NCI-H524 treated with DMSO at 0.1 percent for 48 hours (cell line): ENCODE data around the gene PRKAR1B.
"Not testable (repeated sequence)": the region's sequence is repeated elsewhere in the genome, so short reads cannot be mapped to it uniquely, and the experiment has no call there.

ENCODE experiments used
- DNase-seq: peaks from one replicate; lab custom pipeline; 2025; lab: John Stamatoyannopoulos, UW

PRKAR1B gene

DNA sequence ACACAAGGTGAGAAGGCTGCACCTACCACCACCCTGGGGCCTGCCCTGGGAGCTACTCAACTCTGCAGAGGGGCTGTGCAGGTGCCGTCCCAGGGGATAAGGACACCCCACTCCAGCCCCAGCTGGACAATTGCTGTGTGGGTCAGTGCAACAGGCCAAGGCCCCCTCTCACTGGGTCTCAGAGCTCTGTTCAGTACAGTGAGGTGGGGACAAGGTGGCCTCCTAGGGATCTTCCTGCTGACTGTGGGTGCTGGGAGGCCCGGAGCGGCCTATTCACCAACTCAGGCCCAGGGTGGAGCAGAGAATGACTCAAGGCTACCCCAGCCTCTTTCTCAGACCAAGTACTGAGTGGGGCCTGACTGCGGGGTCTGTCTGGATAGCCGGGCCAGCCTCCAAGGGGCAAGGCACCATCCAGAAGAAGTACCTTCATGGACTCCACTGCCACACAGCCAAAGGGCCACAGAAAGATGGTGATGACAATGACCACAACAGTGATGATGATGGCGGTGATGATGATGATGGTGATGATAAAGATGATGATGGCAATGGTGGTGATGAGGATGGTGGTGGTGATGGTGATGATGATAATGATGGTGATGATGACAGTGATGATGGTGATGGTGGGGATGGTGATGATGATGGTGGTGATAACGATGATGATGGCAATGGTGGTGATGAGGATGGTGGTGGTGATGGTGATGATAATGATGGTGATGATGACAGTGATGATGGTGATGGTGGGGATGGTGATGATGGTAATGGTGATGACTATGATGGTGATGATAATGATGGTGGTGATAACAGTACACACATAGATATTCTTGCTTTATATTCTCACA is 60.4 kb downstream of the PRKAR1B start:
- DNase-seq = no peak

DNA sequence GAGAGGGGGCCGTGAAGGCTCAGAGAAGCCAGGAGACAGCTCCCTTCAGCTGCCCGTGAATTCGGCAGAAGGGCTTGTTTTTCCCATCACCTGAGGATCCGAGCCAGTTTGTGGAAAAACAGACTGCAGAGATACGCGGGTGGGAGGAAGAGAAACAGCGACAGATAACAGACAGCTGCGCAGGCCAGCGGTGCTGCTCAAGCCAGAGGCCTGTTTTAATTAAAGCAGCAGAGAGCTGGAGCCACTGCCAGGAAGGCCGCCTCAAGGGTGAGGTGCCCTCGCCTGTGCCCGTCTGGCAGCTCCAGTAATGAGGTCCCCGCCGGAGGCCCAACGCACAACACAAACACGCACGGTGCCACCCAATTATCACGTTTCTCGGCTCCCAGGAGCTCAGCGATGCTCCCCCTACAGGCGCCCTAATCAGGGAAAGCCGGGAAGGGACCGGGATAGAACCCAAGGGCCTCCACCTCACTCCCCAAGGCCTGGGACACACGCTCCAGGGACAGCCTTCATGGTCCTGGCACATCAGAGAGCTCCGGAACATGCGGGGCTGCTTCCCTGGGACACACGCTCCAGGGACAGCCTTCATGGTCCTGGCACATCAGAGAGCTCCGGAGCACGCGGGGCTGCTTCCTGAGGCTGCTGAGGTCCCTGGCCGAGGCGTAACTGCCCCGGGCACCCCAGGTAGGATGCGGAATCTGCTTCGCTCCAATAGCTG is 61.2 kb downstream of the PRKAR1B start:
- DNase-seq = no peak

DNA sequence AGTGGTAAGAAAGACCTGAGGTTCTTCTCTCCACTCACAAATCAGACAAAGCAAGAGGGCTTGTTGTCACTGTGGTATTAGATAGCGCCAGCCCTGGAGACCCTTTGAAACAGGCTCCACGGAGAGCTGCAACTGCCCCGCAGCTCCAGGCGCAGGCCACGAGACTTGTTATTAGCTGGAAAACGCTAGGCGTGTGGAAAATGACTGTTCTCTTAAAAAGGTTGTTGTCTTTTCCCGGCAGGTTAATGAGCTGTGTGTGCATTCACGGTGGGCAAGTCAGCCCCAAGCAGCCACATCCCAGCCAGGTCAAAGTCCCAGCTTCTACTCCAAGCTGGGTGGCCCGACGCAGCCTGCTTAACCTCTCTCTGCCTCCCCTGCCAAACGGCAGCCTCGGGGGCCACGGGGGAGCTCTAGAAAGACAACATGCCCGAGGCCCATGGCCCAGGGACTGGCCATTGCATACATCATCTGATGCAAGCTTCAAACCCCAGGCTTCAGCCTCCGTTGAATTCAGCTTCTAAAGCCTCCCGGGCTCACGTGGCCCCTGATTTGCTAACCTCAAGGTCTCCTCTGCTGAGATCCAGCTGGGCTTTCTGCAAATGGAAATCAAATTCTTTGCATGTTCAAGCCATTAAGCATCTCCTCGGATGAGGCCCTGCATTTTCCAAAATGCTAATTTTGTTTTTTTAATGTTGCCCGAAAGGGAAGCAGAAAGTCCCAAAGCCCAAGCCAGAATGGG is 61.9 kb downstream of the PRKAR1B start:
- no peak for DNase-seq

DNA sequence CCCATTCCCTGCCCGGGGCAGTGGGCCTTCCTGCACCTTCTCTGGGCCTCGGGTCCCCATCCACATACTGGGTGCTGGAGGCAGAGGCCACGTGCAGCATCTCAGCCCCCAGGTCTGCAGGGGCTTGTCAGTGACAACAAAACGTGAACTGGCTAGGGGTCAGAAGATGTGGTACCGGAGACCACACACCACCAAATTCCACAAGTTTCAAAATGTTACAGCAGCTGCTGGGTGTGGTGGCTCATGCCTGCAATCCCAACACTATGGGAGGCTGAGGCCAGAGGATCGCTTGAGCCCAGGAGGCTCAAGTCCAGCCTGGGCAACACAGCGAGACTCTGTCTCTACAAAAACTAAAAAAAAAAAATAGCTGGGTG is 62.7 kb downstream of the PRKAR1B start:
- no peak for DNase-seq

DNA sequence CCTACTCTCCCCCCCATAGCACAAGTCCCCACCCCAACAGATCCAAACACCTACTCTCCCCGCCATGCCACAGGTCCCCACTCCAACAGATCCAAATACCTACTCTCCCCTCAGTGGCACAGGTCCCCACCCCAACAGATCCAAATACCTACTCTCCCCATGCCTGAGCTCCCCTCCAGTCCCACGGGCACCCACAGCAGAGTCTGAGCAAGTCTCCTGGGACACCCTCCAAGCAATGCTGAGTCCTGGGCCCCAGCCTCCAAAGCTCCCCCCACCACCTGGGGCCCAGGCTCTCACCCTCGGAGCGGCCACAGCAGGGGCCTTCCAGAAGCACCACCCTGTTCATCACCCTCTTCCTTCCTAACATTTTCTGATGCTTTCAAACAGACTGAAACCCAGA is 64.5 kb downstream of the PRKAR1B start:
- DNase-seq = no peak

DNA sequence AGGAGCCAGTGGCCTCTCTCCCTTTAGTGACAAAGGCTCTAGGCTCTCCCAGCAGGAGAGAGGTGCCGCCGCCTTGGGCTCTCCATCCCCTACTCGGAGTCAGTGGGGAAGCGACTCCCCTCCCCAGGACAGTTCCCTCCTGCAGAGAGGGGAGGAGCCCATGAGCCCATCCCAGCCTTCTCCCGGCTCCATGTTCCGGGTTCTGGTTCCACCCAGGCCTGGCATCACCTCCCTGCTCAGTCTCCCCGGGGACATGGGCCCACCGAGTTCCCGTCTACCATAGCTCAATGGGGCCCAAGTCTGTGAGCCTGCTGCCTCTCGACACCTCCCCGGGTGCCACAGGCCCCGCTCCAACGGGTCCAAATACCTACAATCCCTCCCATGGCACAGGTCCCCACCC is 67.1 kb downstream of the PRKAR1B start:
- DNase-seq = no peak

DNA sequence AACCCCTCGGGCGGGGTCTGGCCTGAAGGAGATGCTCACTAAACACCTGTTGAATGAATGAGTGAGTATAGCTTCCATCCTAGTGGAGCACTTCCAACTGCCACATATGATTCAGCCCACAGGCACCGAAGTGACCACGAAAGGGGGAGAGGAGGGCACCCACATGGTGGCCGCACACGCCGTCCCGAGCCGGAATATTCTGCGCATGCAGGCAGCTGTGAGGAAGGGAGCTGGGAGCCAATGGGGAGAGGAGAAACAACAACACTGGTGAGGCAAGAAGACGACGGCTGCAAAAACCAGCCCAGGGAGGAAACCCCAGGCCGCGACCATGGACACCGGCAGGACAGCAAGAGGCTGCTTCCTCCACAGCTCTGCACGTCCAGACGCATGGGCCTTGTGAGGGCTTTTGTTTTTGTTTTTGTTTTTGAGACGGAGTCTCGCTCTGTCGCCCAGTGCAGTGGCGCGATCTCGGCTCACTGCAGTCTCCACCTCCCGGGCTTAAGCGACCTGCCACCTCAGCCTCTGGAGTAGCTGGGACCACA is 67.7 kb downstream of the PRKAR1B start:
- no peak for DNase-seq

DNA sequence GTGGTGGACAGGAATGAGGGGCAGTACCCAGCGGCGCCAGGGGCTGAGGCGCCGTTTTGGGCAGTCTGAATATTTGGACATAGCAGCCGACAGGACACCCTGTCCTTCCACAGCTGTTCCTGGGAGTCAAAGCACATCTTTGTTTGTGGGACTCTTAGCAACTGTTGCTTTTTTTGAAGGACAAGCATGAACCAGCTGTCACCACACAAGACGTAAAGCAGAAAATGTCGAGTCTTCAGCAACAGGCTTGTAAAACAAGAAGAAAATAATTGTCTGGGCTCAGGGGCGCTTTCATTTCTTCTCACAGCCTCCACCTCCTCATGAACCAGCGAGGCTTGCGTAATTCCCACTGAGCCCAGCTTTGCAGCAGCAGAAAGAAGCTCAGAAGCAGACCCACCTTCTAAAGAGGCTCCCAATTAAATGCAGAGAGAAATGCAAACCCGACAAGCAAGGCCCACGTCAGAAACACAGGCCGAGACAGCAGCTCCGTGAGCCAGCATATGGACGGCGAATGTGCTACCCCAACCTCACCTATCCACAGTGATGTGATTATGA is 69.4 kb downstream of the PRKAR1B start:
- DNase-seq = no peak

DNA sequence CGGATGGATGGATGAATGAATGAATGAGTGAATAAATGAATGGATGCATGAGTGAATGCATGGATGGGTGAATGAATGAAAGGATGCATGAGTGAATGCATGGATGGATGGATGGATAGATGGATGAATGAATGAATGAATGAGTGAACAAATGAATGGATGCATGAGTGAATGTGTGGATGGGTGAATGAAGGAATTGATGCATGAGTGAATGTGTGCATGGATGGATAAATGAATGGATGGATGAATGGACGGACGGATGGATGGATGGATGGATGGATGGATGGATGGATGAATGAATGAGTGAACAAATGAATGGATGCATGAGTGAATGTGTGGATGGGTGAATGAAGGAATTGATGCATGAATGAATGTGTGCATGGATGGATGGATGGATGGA is 70.1 kb downstream of the PRKAR1B start:
- DNase-seq = not testable (repeated sequence)

DNA sequence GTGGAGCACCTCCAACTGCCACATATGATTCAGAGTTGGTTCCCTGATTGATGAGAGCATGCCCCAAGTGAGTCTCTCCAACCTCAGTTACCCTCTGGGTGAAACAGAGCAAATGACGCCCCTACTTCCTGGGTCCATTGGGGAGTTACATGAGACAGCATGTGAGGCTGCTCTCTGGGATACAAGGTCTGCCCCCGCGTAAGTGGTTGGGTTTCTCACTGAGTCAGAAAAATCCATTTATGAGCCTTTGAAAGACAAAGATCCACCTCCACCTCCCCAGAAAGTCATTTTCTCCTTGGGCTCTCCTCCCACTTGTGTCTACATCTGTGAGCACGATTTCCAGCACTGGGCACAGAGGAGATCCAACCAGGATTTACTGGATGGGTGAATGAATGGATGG is 71.3 kb downstream of the PRKAR1B start:
- no peak for DNase-seq

DNA sequence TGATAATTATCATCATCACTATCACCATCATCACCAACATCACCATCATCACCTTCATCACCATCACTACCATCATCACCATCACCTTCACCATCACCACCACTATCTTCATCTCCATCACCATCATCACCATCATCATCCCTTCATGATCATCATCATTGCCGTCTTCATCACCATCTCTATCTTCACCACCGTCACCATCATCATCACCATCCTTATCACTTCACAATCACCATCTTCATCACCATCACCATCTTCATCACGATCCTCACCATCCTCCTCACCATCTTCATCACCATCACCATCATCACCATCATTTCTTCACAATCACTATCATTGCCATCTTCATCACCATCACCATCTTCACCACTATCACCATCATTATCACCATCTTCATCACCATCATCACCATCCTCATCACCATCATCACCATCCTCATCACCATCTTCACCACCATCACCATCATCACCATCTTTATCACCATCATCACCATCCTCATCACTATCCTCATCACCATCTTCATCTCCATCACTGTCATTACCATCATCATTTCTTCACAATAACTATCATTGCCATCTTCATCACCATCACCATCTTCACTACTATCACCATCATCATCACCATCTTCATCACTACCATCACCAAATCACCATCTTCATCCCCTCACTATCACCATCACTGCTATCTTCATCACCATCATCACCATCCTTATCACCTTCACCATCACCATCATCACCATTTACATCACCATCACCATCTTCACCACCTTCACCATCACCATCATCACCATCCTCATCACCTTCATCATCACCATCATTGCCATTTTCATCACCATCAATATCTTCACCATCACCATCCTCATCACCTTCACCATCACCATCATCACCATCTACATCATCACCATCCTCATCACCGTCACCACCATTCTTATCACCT is 73.0 kb downstream of the PRKAR1B start:
- no peak for DNase-seq

DNA sequence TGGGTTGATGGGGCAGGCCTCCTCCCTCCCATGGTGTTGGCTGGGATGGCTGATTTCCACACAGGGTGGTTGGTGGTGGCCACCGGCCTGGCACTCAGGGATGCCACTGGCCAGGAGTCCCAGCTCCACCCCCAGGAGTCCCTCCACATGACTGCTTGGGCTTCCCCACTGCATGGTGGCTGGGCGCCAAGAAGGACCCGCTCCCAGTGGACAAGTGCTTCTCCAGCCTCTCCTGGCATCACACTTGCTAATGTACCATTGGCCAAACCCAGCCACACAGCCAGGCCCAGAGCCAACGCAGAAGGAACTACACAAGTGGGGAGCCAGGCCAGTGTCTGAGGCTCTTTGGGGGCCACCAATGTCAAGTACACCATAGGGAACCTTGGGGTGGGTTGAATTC is 74.2 kb downstream of the PRKAR1B start:
- DNase-seq = no peak

DNA sequence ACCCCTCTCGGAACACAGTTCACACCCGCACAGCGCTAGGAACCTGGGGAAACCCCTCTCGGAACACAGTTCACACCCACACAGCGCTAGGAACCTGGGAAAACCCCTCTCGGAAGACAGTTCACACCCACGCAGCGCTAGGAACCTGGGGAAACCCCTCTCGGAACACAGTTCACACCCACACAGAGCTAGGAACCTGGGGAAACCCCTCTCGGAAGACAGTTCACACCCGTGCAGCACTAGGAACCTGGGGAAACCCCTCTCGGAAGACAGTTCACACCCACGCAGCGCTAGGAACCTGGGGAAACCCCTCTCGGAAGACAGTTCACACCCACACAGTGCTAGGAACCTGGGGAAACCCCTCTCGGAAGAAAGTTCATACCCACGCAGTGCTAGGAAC is 74.9 kb downstream of the PRKAR1B start:
- DNase-seq = not testable (repeated sequence)

DNA sequence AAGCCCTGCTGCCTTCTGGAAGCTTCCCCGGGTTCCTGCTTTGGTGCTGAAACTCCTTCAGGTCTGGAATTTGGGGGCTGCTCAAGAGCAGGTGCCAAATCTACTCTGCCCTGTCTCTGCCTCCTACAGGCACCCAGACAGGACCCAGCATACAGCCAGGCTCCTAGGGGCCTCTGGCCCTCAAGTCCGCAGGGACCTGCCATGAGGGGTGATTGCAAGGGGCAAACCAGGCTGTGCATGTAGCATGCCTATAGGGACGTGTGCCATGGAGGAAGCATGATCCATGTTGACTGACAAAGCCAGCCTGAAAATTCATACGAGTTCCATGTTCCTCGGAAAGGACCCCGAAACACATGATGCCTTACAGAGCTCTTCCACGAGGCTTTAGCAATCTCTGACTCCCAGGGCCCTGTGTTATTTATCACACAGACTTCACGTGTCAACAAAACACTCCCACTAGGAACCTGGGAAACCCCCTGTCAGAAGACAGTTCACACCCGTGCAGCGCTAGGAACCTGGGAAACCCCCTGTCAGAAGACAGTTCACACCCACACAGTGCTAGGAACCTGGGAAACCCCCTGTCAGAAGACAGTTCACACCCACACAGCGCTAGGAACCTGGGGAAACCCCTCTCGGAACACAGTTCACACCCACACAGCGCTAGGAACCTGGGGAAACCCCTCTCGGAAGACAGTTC is 75.9 kb downstream of the PRKAR1B start:
- no peak for DNase-seq

DNA sequence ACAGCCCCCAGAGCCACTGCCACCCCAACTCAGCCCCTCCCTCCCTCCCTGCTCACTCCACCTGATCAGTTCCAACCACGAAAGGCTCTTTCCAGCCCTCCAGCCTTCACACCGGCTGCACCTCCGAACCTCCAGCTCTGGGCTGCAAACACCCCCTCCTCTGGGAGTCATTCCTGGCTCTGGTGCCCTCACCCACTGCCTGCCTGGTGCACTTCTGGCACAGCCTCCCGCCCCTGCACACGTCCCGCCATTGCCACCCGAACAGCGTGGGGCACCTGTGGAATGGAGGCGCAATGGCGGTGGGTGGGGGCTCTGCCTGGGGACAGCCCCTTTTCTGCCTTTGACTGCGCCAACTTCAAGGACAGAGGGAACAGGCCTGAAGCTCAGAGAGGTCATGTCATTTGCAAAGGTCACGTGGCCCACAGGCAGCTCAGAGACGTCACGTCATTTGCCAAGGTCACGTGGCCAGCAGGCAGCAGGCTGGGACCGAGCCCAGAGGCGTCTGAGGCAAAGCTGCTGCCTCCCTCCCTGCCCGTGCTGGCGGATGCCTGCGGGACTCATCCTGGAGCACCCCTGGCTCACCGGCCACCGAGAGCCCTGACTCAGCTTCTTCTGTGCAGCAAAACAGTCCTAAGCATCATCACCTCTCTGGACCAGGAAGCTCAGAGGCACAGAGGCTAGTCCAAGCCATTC is 76.6 kb downstream of the PRKAR1B start:
- no peak for DNase-seq

DNA sequence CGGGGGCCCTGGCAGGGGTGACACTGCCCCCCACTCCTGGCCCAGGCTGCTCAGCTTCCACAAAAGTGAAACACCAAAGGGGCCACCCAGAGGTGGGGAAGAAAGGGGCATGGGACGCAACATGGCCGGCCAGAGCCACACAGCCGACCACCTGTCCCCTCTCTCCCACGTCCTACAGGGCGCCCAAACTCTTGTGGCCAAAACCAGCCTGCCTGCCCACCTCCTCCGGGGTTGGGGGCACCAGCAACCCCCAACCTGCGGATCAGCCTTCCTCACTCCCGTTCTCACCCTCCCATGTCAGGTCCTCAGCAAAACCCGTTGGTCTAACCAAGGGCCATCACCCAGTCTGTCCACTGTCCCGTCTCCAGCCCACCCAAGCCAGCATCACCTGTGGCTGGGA is 80.1 kb downstream of the PRKAR1B start:
- DNase-seq = no peak

DNA sequence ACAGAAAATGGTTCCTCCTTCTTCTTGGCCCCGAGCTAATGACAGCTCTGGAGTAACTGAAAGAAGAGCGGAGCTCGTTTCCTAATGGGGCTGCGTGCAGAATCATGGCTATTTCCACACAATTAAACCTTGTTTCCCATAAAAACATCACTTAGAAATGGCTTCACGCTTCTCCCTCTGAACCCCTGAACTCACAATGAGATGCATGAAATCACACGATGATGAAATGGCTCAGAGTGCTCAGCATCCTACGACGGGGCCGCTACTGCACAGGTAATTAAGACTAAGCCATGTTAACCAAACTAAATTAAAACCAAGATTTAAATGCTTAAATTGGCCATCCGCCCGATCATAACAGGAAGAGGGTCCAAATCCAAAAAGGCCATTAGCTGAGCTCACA is 80.6 kb downstream of the PRKAR1B start:
- no peak for DNase-seq

DNA sequence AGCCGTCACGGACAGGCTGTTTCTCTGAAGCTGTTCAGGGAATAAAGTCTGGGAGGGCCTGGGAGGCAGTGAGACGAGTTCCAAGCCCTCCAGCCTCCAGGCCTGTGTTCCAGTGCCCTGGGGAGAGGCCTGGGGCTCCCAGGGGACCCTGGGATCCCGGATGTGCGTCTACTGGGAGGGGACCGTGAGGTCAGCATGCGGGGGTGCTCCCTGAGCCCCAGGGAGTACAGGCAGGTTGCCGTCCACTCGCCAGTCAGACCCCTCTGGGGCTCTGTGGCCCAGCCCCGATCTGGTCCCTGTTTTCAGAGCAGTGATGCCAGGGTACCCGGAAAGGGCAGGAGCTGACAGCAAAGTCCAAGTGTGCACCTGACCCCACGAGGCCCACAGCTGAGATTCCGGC is 81.5 kb downstream of the PRKAR1B start:
- DNase-seq = no peak

DNA sequence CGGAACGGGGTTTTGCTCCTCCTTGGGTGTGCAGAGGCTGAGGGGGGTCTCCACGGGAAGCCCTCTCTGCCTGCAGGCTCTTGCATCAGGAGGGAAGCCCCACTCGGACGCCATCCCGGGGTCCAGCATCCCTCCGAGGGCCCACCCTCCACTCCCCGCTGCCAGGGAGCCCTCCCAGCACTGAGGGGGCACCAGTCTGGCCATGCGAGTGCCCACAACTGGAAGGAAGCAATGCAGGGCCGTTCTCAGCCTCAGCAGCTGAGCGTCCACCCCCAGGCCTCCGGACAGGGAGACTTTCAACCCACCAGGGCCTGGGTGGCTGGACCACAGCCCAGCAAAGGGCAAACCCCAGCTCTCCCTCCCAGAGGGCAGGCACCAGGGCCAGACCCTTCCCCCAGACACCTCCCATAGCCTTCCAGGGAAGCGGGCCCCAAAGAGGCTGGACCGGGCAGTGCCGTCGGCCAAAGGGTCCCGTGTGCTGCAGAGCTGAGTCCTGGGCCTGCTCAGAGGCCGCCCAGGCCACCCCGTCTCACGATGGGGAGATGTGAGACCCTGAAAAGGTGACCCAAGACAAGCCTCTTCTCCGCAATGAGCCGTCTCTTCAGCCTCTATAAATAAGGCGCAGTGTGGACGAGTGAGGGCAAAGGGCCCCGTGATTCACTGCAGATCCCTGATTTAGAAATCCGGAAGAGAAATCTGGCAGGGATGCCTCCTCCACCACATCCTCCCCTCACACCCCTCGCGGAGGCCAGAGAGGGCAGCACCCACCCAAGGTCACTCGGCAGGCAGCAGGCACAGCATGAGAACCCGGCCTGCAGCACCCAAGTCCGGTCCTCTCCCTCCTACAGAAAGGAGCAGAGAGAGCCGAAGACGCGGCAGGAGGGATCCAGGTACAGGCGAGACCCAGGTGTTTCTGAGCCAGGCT is 82.4 kb downstream of the PRKAR1B start:
- no peak for DNase-seq
